OCI-LY3 (cell line): ENCODE measurements around the gene IL11RA.

Experiments
- H2AFZ ChIP-seq: fragments of 200-600, 300-600 bp; shearing (Covaris generic); 2 replicates; pipeline ENCODE4 v1.6.0; 2014; ENCODE audit warnings: antibody characterized with exemption, low read depth, low read length
- H3K27ac ChIP-seq: fragments of 200-600, 300-600 bp; sonication (generic); 2 replicates; pipeline ENCODE4 v1.5.1; 2014; ENCODE audit warnings: mild to moderate bottlenecking, low read length, moderate library complexity, mixed read lengths
- H3K27me3 ChIP-seq: fragments of 200-600, 300-600 bp; sonication (generic); 2 replicates; pipeline ENCODE4 v1.6.1; 2014; ENCODE audit warnings: low read depth, low read length, mixed read lengths
- H3K36me3 ChIP-seq: fragments of 200-600, 300-600 bp; sonication (generic); replicated peaks from 2 replicates; pipeline ENCODE3; 2014; ENCODE audit warnings: low read depth, low read length, mixed read lengths
- H3K4me1 ChIP-seq: fragments of 300-600, 200-600 bp; sonication (generic); 2 replicates; pipeline ENCODE4 v1.6.1; 2014; ENCODE audit warnings: low read length, mixed read lengths
- H3K4me2 ChIP-seq: fragments of 200-600, 300-600 bp; sonication (generic); 2 replicates; pipeline ENCODE4 v1.6.1; 2014; ENCODE audit warnings: low read length, mixed read lengths
- H3K4me3 ChIP-seq: fragments of 300-600, 200-600 bp; sonication (generic); 2 replicates; pipeline ENCODE4 v1.5.1; 2014; ENCODE audit warnings: antibody characterized with exemption, mild to moderate bottlenecking, low read length, moderate library complexity
- H3K79me2 ChIP-seq: fragments of 300-600, 200-600 bp; shearing (Covaris generic); 2 replicates; pipeline ENCODE4 v1.6.1; 2014; ENCODE audit warnings: mild to moderate bottlenecking, low read length, mixed read lengths
- H3K9ac ChIP-seq: fragments of 300-600, 200-600 bp; shearing (Covaris generic); 2 replicates; pipeline ENCODE4 v1.6.0; 2014; ENCODE audit warnings: mild to moderate bottlenecking, low read length, moderate library complexity
- H3K9me3 ChIP-seq: fragments of 200-600, 300-600 bp; shearing (Covaris generic); 2 replicates; pipeline ENCODE4 v1.6.1; 2014; ENCODE audit warnings: low read length, mixed read lengths; ENCODE audit not compliant: insufficient read depth
- H4K20me1 ChIP-seq: fragments of 200-600, 300-600 bp; sonication (generic); 2 replicates; pipeline ENCODE4 v1.6.1; 2016; ENCODE audit warnings: low read length, mixed read lengths; ENCODE audit not compliant: insufficient read depth
- CTCF ChIP-seq: fragments of 200-600, 300-600 bp; sonication (generic); IDR thresholded peaks from 2 replicates; pipeline ENCODE4 v1.5.1; 2014; ENCODE audit warnings: antibody characterized with exemption, low read length, low read depth
- EZH2phosphoT487 ChIP-seq: fragments of 200-600 bp; shearing (Covaris generic); IDR thresholded peaks from 2 replicates; pipeline ENCODE4 v1.6.1; 2018; ENCODE audit warnings: antibody characterized with exemption, mixed run types, low read depth

Gene IL11RA

GRCh38 chr9:34689116-34689470 is 37.1 kb downstream of the IL11RA start:
- Histone ChIP-seq H3K27me3 (no peaks in the 10 kb centered on the region), H3K36me3 (no peaks in the 10 kb centered on the region), H3K9me3 (no peaks in the 10 kb centered on the region), H3K9ac (no peak overlapping the region), H4K20me1 (no peaks in the 10 kb centered on the region), H3K4me3 (no peak overlapping the region), H3K4me1 (peaks cover 23% of the 10 kb centered on the region), H3K79me2 (no peaks in the 10 kb centered on the region), H3K27ac (no peak overlapping the region), H2AFZ (no peak overlapping the region), H3K4me2 (no peak overlapping the region)
- TF ChIP-seq EZH2phosphoT487 (no peak), CTCF (no peak)

GRCh38 chr9:34689512-34689911 is 37.5 kb downstream of the IL11RA start:
- no peak overlapping the region for H3K27ac ChIP-seq
- no peaks in the 10 kb centered on the region for H3K79me2 ChIP-seq
- H3K27me3 ChIP-seq, result no peaks in the 10 kb centered on the region
- H3K4me3 ChIP-seq, result no peak overlapping the region
- H3K4me2 ChIP-seq, result no peak overlapping the region
- H3K9me3 ChIP-seq, result no peaks in the 10 kb centered on the region
- H3K4me1 ChIP-seq, result peaks cover 19% of the 10 kb centered on the region
- no peaks in the 10 kb centered on the region for H3K36me3 ChIP-seq
- H4K20me1 ChIP-seq, result no peaks in the 10 kb centered on the region
- no peak for TF ChIP-seq CTCF
- TF ChIP-seq EZH2phosphoT487, result no peak
- no peak overlapping the region for H2AFZ ChIP-seq
- no peak overlapping the region for H3K9ac ChIP-seq

GRCh38 chr9:34690983-34691935 is 39.3 kb downstream of the IL11RA start, which contains the start of gene CCL19:
Gene CCL19, minus strand, starts transcription at chr9:34691276. Its CDS starts 137 bp downstream, at chr9:34691139.
- H3K79me2 ChIP-seq, result no peaks in the 10 kb centered on the region
- H3K4me1 ChIP-seq, result peaks cover 17% of the 10 kb centered on the region
- no peak within 1 kb of the TSS for H2AFZ ChIP-seq
- no peak within 1 kb of the TSS for H3K9ac ChIP-seq
- no peaks in the 10 kb centered on the region for H3K9me3 ChIP-seq
- no peak within 1 kb of the TSS for H3K4me2 ChIP-seq
- no peak within 1 kb of the TSS for H3K27ac ChIP-seq
- no peak for TF ChIP-seq CTCF
- TF ChIP-seq EZH2phosphoT487, result no peak
- H3K4me3 ChIP-seq, result no peak within 1 kb of the TSS
- H3K36me3 ChIP-seq, result no peaks in the 10 kb centered on the region
- no peaks in the 10 kb centered on the region for H4K20me1 ChIP-seq
- no peaks in the 10 kb centered on the region for H3K27me3 ChIP-seq

- TF ChIP-seq CTCF (no peak), EZH2phosphoT487 (no peak)
- no peak overlapping the region for H3K27ac ChIP-seq
- peaks cover 10% of the 10 kb centered on the region for H3K4me1 ChIP-seq
- no peak overlapping the region for H3K4me3 ChIP-seq
- no peaks in the 10 kb centered on the region for H3K9me3 ChIP-seq
- no peak overlapping the region for H2AFZ ChIP-seq
- H3K27me3 ChIP-seq, result no peaks in the 10 kb centered on the region
- H4K20me1 ChIP-seq, result no peaks in the 10 kb centered on the region
- H3K36me3 ChIP-seq, result no peaks in the 10 kb centered on the region
- no peak overlapping the region for H3K9ac ChIP-seq
- no peaks in the 10 kb centered on the region for H3K79me2 ChIP-seq
- H3K4me2 ChIP-seq, result no peak overlapping the region
These were observed 39.9 kb downstream of the IL11RA start for GRCh38 chr9:34691936-34692315.
